Activated CD4-positive, alpha-beta T cell treated with anti-CD3 and anti-CD28 coated beads for 1 hour (primary cell): ENCODE results near the gene C17orf58.
"Not testable (repeated sequence)": the region's sequence is repeated elsewhere in the genome, so short reads cannot be mapped to it uniquely, and the experiment has no call there.

Source experiments
- DNase-seq: peaks from one replicate; pipeline ENCODE4 v3.0.0-alpha.2; 2020

C17orf58 gene

DNA sequence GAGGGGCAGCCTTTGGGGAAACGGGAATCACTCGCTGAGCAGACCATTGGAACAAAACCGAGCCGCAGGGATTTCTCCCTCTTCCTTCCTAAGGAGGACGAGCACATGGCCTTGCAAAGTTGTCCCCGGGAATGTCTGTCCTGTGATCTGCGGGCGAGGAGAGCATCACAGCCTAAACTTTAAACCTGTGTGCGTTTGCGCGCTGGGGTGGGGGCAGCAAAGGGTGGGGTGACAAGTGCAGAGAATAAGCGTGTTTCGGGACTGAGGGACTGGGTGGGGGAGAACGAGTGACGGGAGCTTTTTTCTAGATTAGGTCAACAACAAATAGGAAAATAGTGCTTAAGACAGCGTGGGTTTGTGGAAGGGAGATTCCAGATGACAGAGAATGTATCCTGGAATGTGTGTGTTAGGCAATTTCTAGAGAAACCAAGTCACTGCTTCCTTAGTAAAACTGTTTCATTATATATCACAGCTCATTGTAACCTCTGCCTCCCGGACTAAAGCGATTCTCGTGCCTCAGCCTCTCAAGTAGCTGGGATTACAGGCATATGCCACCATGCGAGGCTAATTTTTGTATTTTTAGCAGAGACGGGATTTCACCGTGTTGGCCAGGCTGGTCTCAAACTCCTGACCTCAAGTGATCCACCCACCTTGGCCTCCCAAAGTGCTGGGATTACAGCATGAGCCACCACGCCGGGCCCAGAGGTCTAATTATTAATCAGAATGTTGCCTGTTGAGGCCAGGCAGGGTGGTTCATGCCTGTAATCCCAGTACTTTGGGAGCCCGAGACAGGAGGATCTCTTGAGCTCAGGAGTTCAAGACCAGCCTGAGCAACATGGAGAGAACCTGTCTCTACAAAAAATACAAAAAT lies at the start of gene C17orf58:
C17orf58 (minus strand) TSS at position 169 of the 871 bp plus-strand sequence. CDS start 271 bp downstream, outside the sequence.
- not testable (repeated sequence) for DNase-seq

- no peak for DNase-seq
Observed at GRCh38 chr17:68036304-68037147, 40.3 kb upstream of the C17orf58 start.

DNA sequence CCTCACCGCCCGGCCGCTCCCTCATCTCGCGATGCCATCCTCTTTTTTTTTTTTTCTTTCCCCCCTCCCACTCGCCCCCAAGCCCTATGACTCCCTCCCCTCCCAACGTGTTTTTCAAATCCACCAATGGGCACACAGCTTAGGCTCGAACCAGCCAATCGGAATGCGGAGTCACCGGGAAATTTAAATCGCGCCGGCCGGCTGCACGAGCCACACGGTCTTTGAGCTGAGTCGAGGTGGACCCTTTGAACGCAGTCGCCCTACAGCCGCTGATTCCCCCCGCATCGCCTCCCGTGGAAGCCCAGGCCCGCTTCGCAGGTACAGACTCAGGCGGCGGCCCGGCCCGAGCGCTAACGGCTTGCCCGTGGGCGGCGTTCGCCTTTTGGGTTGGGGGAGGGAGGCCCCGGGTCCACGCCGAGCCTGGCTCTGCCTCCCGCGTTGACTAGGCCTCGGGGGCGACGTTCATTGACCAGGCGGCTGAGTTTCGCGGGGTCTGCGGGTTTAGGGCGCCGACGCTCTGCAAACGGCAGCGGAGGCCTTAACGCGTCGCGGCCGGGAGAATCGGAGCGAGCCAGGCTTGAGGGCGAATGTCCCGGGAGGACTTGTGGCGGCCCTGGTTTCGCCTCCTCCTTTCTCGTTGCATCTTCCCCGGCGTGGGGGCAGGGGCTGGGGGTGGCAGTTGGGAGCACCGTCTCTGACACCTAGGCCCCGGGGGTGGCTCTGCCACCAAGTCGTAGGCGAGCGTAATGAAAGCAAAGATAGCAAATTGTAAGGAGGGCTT lies 39.4 kb upstream of the C17orf58 start, which contains the start of gene KPNA2:
KPNA2 (plus strand) TSS at position 213 of the 781 bp plus-strand sequence. CDS start 1,398 bp downstream, outside the sequence.
- peak; percentile 84 for DNase-seq

- DNase-seq = peak; percentile 80
Observed at GRCh38 chr17:68035131-68035522, 38.9 kb upstream of the C17orf58 start.

GRCh38 chr17:68034452-68034776 lies 38.1 kb upstream of the C17orf58 start:
- no peak for DNase-seq

DNA sequence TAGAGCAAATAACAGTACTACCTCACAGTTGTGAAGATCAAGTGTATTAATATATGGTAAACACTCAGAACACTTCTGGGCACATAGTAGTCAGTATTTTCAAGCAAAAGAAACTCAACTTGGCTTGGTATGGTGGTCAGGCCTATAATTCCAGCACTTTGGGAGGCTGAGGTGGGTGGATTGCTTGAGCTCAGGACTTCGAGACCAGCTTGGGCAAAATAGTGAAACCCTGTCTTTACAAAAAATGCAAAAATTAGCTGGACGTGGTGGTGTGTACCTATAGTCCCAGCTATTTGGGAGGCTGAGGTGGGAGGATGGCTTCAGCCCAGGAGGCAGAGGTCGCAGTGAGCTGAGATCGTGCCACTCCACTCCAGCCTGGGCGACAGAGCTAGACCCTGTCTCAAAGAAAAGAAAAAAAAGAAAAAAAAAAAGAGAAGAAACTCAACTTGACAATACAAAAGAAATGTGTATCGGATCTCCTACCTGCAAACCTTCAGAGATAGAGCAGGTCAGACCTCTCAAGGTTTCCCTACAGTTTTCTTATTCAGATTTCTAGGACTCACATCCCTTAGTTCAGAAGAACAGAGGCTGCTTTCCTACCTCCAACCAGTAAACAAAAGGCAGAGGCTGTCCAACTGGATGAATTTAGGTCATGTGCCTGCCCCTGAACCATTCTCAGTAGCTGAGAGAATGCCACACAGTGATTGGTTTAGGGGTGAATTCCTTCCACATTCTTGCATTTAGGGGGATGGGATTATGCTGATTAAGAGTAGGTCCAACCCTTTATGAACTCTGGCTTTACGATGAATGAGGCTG lies 37.6 kb upstream of the C17orf58 start:
- DNase-seq = no peak

DNA sequence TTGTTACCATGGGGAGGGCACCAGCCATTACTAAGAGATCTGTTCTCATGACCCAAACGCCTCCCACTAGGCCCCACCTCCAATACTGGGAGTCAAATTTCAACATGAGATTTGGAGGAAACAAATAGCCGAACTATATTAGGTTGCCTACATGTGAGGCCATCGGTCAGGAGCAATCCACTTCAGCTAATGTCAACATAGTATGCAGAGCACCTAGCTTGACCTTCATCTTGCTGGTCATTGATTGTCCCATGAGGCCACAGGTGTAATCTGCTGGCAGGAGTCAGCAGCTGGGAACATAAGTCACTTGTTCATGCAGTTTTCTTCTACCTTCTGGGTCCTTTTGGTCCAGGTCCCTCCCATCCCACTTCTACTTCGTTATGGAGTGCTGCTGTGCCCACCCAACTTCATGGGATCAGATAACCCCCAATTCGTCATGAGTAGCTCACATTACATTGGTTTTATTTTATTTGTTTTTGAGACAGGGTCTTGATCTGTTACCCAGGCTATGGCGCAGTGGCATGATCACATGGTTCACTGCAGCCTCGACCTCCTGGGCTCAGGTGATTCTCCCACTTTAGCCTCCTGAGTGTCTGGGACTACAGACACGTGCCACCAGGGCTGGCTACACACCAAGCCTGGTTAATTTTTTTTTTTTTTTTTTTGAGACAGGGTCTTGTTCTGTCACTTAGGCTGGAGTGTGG lies 33.4 kb upstream of the C17orf58 start:
- DNase-seq = no peak

- not testable (repeated sequence) for DNase-seq
Observed at GRCh38 chr17:68022547-68022946, 26.3 kb upstream of the C17orf58 start.

- DNase-seq = no peak
Observed at GRCh38 chr17:68021963-68022362, 25.7 kb upstream of the C17orf58 start.

DNA sequence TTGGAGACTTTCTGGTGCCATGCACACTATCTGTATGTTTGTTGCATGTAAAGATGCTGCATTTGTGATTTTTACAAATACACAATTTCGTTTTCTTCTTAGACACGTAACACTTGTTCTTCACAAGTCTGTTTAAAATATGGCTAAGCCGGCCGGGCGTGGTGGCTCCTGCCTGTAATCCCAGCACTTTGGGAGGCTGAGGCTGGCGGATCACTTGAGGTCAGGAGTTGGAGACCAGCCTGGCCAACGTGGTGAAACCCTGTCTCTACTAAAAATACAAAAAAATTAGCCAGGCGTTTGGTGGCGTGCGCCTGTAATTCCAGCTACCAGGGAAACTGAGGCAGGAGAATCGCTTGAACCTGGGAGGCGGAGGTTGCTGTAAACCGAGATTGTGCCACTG lies 24.5 kb upstream of the C17orf58 start:
- DNase-seq = not testable (repeated sequence)

DNA sequence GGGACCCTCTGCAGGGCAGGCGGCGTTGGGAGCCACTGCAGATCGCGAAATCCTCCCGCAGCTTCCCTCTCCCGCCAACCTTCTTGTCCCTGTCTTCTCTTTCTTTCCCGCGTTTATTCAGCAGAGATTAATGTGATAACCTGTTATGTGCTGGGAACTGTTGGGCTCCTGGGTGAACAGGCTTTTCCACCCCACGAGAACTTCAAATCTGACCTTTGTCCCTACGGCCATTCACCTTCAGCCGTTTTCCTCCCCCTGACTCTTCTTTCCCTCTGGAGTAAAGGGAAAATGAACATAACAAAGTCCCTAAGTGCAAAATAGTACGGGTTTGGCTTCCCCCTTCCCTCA lies 24.1 kb upstream of the C17orf58 start:
- no peak for DNase-seq

- peak; percentile 96 for DNase-seq
Observed at GRCh38 chr17:68019675-68020408, 23.6 kb upstream of the C17orf58 start.

DNA sequence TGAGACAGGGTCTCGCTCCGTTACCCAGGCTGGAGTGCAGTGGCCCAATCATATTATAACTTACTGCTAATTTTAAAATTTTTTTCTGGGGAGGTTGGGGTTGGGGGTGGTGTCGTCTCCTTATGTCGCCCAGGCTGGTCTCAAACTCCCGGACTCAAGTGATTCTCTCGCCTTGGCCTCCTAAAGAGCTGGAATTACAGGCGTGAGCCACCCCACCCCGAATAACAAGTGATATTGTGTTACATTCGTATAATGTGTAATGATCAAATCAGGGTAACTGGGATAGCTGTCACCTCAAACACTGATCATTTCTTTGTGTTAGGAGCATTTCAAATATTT lies 23.0 kb upstream of the C17orf58 start:
- DNase-seq = no peak

DNA sequence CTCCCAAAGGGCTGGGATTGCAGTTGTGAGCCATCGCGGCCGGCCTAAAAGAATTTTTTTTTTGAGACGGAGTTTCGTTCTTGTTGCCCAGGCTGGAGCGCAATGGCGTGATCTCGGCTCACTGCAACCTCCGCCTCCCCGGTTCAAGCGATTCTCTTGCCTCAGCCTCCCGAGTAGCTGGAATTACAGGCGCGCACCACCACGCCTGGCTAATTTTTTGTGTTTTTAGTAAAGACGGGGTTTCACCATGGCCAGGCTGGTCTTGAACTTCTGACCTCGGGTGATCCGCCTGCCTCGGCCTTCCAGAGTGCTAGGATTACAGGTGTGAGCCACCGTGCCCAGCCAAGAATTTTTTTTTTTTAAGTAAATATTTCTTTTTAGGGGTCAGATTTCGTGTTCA lies 22.2 kb upstream of the C17orf58 start:
- DNase-seq = not testable (repeated sequence)

GRCh38 chr17:68016838-68017237 lies 20.6 kb upstream of the C17orf58 start:
- DNase-seq = no peak

DNA sequence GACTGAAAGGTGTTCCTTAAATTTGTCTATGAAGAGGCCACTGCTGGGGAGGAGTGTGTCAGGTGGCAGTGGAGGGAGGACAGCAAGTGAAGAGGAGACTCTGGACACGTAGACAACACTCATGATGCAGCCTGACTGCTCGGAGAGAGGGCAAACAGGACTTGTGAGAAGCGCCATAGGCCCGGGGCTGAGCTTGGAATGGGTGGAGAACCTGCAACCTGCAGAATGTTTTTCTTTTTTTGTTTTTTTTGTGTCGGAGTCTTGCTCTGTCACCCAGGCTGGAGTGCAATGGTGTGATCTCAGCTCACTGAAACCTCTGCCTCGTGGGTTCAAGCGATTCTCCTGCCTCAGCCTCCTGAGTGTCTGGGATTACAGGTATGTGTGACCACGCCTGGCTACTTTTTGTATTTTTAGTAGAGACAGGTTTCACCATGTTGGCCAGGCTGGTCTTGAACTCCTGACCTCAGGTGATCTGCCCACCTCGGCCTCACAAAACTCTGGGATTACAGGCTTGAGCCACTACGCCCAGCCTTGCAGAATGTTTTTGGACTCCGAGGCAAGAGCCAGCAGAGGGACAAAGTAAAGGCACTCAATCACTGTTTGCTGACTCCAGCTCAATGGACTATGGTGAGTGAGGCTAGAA lies 18.9 kb upstream of the C17orf58 start:
- no peak for DNase-seq

- DNase-seq = no peak
Observed at GRCh38 chr17:68013385-68013784, 17.1 kb upstream of the C17orf58 start.

- DNase-seq = peak; percentile 27
Observed at GRCh38 chr17:68011199-68011665, 15.0 kb upstream of the C17orf58 start.

DNA sequence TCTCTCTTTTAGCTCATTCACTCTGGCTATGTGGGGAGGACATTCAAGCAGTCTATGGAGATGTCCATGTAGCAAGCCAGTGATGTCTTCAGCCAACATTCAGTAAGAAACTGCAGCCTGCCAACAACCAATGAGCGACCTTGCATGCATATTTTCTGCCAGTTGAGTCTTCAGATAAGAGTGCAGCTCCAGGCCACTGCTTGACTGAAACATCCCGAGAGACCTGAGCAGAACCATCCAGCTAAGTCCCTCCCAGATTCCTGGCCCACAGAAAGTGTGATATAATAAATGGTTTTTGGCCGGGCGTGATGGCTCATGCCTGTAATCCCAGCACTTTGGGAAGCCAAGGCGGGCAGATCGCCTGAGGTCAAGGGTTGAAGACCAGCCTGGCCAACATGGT lies 10.5 kb upstream of the C17orf58 start:
- DNase-seq = no peak

DNA sequence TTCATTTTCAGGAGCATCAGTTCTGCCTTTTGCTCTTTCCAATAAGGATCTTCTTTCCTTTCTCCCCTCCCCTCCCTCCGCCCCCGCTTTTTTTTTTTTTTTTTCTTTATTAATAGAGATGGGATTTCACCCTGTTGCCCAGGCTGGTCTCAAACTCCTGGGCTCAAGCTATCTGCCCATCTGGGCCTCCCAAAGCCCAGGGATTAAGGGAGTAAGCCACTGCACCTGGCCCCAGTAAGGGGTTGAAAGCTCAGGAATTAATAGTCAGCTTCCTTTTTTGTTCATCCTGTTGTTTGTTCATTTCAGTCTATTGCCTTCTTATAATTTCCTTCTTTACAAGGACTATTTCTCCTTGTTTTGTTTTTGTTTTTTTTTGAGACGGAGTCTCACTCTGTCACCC lies 7.9 kb upstream of the C17orf58 start:
- no peak for DNase-seq
